HG03066 (cell line): ENCODE data around the gene HCN1.
"Not testable (repeated sequence)": the region's sequence is repeated elsewhere in the genome, so short reads cannot be mapped to it uniquely, and the experiment has no call there.

Source experiments
- ATAC-seq: cut with Tn5 transposase; IDR thresholded peaks from one replicate; pipeline ENCODE4 v1.9.1; 2021; ENCODE audit warnings: low read depth; ENCODE audit not compliant: unreplicated experiment

HCN1 gene

DNA sequence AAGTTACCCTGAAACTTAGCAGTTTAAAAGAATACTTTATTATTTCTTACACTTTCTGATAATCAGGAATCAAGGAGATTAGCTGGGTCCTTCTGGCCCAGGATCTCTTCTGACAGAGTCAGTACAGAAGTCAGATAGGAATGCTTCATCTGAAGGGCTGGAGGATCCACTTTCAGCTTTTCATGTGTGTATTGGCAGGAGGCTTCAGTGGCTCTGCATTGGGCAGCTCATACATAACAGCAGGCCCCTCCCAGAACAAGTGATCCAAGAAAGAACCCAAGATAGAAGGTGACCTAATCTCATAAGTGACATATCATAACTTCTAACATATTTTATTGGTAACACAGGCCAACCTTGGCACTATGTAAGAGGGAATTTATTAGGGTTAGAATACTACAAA is 258.4 kb downstream of the HCN1 start:
- ATAC-seq, result no peak

DNA sequence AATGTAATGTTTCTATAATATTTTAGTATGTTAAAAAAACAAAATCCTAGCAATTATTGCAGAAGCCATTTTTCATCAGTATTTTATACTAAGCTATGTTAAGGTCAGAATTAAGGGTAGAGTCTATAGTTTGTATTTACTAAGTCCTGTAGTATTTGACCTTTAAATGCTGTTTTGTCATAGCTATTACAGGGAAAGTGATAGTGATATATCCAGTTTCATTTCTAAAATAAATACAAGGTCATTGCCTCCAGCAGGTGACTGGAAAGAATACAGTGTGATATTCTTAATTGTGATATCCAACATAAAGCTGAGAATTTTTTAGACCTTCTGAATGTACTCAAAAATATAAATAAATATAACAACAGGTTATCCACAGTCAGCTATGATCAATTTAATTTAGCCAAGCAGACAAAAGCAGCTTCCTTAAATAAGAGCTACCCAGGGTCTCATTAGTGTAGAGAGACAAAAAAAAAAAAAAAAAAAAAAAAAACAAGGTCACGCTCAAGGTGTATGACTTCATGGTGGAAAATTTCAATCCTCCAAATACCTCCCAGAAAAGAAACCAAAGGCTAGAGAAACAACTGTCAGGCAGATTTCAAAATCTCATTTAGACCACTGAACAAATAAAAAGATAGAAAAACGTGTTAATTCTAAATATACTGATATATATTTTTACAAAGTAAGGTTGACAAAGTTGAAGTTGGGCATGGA is 278.7 kb downstream of the HCN1 start:
- no peak for ATAC-seq

DNA sequence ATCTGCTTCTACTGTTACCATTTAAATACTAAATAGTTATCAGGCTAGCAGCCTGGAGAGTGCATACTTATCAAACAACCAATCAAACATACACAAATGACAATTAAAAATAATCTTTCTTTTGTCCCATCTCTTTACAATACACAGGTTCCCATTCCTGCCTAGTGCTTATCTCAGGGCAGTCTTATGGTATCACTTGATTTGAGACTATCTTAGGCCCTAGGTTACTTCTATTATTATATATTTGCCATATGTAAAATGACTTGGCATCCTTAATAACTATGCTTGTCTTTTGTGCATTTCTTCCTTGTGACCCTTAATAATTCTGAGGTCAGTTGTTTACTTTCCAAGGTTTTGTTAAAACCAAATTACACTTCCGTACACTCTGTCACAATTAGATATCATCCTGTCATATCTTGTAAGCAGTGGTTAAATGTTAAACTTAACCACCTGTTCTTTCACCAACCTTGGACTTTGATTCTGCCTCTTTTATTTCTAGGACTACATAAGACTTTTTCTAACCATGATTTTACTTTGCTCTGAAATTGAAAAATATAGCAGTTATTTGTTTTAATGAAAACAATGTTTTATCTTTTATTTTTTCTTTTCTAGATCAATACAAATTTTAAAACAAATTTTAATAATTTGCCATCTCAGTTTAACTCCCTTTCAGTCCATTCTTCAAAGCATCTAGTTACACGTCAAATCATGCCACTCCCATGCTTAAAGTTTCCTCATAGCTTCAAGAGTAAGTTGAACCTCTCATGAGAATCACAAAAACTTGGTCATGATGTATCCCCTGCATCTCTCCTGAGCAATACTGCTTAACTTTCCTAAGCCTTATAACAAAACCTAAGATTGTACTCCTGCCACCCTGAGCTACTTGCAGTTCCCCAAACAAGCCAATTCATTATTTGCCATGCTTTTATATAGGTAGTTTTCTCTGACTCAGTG is 281.3 kb downstream of the HCN1 start:
- ATAC-seq, result no peak

DNA sequence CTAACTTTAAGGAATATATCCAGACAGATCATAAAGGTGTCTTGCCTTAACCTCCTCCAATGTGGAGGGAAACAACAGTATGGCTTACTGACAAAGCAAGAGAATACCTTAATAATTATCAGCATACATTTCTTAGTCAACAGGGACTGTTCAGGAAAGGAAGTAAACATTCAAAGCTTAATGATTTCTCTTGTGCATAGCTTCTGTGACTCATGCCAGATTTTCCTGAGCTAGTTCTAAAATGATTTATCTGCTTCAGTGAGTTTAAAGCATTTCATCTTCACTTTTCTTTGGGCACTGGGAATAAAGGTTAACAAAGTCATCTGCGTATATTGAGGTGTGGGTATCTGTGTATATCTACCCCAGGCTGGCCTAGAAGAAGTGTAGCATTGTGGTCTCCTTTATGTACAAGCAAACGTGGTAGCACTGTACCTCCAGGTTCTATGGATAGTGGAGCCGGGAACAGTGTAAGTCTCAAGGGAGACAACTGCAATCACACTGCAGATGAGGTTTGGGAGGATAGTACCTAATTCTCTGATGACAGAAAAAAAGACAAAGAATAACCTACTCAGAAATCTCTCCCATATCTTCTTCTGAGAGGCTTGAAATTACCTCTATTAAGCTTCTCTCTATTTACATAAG is 284.1 kb downstream of the HCN1 start:
- no peak for ATAC-seq

DNA sequence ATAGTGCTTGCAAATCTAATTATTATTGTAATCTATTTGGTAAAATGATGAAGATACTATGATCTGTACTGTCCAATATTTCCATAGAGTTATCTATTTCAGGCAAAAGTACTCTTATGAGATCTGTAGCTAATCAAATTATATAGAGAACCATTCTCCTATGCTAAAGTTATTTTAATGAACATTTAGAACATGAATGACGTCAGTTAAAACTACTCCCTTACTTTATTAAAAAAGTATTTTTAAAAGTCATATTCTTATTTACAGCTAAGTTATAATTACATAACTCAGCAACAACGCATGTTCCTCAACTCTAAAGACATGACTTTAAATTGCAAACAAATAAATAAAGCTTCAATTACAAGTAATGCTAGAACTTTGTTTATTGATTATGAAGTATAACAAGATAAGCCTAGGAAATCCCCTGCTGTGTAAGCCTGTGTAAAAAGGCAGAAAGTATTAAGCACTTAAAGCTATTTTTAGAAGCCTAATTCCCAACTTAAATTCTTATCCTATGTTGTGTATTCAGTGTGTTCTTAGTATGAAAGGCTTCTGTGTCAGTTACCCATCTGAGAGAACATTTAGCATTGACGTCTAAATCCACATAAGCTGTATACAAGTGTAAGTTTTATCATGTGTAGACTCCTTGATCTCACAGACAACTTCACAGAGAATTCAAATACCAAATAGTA is 285.7 kb downstream of the HCN1 start:
- no peak for ATAC-seq

DNA sequence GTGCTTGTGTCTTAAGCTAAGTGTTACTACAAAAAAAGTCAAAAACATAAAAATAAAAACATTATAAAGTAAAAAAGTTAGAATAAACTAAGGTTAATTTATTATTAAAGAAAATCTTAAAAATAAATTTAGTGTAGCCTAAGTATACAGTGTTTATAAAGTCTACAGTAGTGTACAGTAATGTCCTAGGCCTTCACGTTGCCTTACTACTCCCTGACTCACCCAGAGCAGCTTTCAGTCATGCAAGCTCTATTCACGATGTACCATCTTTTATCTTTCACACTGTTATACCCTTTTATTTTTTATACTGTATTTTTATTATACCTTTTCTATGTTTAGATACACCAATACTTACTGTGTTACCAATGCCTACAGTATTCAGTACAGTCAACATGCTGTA is 288.1 kb downstream of the HCN1 start:
- ATAC-seq, result no peak

DNA sequence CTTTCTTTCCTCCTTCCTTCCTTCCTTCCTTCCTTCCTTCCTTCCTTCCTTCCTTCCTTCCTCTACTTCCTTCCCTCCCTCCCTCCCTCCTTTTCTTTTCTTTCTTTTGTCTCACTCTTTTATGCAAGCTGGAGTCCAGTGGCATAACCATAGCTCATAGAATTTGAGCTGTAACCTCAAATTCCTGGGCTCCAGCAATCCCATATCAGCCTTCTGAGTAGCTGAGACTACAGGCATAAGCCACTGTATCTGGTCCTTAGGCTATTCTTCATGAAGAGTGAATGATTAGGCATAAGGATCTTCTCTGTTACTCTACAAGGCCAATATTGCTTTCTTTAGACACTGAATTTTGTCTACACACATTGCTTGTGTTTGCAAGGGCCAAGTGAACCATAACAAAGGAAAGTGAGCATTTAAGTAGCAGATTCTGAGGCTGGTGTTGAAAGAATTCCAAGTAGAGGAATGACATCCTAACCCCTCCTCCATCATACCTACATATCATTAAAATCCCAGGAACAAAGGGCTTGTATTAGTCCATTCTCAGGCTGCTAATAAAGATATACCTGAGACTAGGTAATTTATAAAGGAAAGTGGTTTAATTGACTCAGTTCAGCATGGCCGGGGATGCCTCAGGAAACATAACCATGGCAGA is 293.2 kb downstream of the HCN1 start:
- ATAC-seq, result no peak

DNA sequence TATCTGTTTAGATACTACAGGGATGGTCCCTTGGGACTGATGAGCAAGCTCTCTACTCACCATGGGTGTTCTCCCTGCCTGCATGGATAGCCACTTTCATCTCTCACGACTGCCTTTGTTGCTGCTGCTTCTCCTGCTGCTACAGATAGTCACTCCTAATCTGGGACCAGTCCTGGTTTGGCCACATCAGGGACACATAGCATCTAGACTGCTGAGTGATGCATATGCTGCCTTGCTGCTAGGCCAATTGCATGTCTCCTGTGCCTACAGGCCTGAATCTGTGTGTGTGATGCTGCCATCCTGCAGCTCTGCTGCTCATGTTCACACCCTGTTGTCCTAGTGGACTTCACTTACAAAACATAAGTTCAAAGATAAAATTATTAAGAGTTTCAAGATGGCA is 297.1 kb downstream of the HCN1 start:
- no peak for ATAC-seq

DNA sequence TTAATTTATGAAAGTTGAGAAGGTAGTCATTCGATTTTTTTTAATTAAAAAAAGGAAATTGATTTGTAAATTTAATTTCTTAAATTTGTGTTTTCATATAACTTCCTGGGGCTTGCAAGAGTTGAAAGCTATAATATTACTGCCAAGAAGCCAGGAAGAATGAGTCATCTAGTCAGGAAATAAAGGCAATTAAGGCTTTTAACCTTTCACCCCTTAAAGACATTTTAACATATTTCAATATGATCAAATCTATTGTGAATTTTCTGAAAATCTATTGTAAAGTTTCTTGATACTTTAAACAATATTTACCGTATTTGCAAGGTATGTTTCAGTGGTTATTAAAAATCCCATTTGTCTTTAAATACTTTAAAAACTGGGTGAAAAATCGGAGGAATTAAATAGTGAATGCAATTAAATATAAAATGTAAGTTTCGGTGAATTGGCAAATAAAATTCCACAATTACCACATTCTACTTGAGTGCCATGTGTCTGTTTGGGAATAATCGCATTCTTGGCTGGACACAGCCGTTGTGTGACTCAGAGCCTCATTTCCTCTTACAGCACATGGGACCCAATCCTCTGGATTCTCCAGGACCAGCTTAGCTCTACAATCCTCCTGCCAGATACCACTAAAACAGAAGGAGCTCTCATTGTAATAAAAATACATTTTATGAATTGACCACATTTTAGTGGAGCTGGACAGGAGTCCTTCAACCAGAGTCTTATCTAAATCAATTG is 310.7 kb downstream of the HCN1 start:
- ATAC-seq, result no peak

DNA sequence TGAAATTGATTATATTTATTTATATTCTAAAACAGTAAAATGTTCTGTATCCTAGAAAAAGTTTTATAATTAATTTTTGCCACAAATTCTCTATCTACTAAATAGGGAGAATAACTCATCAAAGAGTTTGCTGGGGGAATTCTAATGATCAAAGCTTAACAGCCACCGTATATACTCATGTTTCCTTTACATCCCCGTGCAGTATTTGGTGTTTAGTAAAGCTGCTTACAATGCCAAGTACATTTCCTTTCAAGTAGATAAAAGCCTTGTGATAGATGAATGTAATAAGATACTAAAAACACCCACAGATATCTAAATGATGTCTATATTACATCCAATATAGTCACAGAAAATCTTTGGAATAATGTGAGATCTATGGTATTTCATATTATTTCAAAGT is 312.2 kb downstream of the HCN1 start:
- no peak for ATAC-seq

DNA sequence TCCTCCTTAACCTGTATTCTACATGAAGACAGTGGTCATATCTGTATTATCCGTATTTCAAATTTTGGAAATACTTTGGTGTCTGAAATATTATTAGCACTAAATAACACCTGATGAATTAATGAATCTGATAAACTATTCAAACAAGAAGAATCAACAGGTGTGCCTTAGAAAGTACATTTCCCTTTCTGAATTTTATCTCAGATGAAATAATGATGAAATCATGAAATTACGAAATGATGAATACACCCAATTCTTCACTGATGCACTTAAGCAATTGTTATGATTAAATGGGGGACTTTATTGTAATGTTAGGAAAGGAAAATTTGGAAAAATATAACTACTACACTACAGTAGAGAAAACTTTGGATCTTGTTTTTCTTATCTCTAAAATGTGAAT is 313.6 kb downstream of the HCN1 start:
- ATAC-seq, result no peak

DNA sequence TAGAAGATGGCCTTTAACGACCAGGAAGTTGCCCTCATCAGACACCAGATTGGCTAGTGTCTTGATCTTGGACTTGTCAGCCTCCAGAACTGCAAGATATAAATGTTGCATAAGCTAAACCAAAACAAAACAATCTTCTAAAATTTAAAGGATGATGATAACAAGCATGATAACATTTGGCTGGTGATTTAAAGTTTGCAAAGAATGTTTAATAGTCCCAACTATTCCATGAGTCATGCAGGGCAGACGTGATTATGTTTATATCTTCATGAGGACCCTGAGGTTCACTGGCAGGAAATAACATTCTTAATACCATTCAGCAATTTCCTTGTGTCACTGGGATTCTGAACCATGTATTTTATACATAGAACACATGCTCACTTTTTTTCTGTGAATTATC is 319.8 kb downstream of the HCN1 start:
- ATAC-seq, result no peak

DNA sequence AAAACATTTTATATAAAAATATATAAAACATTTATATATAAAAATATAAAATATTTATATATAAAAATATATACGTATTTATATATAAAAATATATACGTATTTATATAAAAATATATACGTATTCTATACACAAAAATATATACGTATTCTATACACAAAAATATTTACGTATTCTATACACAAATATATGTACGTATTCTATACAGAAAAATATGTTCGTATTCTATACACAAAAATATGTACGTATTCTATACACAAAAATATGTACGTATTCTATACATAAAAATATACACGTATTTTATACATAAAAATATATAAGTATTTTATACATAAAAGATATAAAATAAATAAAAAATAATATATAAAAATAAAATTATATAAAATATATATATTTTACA is 323.6 kb downstream of the HCN1 start:
- no peak for ATAC-seq

DNA sequence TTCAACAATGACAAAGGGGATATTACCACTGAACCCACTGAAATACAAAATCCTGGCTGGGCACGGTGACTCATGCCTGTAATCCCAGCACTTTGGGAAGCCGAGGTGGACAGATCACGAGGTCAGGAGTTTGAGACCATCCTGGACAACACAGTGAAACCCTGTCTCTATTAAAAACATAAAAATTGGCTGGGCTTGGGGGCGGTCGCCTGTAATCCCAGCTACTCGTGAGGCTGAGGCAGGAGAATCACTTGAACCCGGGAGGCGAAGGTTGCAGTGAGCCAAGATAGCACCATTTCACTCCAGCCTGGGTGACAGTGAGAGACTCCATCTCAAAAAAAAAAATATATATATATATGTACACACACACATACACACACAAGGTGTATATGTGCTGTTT is 324.8 kb downstream of the HCN1 start:
- not testable (repeated sequence) for ATAC-seq

DNA sequence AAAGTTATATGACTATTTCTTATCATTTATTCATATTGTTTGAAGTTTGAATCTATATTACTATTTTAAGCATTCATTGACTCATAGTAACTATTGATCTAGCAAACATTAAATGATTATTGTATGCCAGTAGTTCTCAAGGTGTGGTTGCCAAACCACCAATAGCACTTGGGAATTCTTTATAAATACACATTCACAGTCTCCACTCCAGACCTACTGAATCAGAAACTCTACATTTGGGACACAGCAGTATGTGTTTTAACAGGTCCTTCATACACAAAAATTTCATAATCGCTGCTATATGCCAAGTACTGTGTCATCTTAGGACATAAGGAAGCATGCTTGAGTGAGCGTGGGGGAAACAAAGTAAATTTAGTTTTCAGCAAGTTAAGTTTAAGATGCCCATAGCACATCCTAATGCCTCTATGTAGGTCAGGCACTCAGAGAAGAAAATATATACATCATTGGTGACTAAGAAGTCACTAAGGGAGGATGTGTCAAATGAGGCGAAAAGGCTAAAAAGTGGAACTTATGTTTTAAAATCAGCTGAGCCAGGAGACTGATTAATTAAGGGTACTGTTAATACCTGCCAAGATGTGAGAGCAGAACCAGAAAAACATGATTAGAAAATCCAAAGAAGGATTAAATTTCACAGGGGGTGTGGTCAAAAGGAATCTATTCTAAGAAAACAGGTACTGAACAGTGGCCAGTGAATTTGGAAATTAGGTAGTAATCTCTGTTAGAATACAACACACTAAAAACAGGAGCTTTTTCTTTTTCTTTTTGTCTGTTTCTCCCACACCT is 340.8 kb downstream of the HCN1 start:
- no peak for ATAC-seq

DNA sequence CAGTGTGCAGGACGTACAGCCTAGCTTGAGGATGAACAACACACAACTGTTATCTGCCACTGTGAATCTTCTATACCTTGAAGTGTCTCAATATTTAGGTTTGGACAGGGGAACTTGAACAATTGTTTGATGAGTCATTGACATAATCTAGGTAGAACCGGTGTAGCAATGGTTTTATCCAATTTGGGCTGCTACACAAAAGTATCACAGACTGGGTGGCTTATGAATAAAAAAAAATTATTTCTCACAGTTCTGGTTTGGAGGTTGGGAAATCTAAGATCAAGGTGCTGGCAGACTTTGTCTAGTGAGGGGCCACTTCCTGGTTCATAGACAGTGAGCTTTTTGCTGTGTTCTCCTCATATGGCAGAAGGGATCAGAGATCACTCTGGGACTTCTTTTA is 359.7 kb downstream of the HCN1 start:
- no peak for ATAC-seq

DNA sequence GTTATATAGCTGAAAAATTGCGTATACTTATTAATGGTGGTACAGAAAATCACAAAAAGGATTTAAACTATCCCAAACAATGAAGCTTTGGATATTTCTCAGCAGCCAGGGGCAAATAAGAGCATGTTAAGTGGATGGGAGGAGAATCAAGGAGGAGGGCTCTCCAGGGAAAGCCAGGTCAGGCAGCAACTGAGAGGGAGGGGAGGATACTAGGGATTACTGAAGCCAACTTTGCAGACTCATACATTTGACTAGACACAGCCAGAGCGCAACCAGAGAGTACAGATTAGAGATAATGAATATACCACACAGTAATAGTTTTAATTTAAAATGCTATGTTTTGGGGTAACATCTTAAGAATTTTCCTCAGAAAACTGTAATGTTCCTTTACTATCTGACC is 360.2 kb downstream of the HCN1 start:
- no peak for ATAC-seq

DNA sequence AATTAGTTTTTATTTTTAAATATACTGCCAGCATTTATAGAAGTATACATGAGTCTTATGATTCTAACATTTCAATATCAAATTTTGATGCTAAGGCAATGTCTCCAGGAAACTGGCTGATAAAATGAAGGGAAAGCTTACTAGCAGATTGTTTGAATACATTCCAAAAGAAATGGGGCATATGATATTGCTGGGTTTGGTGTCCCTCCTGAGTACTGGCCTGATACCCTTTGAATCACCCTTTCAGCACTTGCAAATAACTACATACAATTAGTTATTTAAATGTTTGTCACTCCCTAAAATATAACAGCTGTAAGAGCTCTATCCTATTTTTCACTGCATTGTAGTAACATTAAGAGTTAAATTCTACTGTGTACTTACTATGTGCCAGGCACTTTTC is 360.8 kb downstream of the HCN1 start:
- ATAC-seq, result no peak

DNA sequence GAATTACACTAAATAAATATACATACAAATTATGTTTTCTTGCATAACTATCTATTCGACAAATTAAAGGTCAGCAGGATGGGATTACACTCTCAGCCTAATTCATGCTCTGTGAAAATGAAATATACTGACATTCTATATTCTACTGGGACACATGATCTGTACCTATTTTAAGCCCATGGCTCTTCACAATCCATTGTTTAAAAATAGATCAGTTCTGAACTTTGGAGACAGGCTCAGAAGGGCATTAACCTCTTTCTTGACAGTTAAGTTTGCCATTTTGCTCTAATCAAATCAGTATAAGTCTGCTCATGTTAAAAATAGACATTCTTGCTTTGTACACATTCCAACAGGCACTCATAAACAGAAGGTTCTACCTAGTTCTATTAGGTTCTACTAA is 361.2 kb downstream of the HCN1 start:
- no peak for ATAC-seq
